HG03103 (cell line): ENCODE results near the gene RNASE11.
A peak's percentile ranks its signal among the peaks of the same experiment; 100 is the strongest.
"Not testable (repeated sequence)": the region's sequence is repeated elsewhere in the genome, so short reads cannot be mapped to it uniquely, and the experiment has no call there.

Experiments
- ATAC-seq: cut with Tn5 transposase; IDR thresholded peaks from one replicate; pipeline ENCODE4 v1.9.1; 2021; ENCODE audit warnings: low read depth; ENCODE audit not compliant: unreplicated experiment

The RNASE11 gene

GRCh38 chr14:20587489-20588154 is at the start of gene RNASE11:
TSS of gene RNASE11 (minus strand) at chr14:20588001.
- no peak for ATAC-seq

GRCh38 chr14:20632831-20633691 is 45.3 kb upstream of the RNASE11 start:
- peak; percentile 64 for ATAC-seq

DNA sequence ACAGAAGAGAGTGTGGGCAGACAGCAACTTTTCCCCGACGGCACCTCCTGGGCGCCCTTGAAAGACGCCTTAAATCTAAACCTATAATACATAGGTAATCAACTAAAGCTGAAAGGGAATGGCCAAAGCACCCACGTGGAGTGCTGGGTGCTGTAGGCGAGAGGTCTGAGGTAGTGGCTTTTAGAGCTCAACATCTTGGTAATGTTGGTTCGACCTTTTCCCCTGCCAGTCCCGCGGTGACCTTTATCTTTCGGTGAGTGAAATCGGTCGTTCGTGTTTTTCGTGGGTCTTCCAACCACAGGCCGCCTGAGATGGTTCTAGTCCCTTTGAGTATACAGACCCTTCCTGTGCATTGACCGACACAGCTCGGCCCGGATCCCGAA is 44.6 kb upstream of the RNASE11 start:
- no peak for ATAC-seq

- ATAC-seq: no peak
Measured at GRCh38 chr14:20631880-20632389, 44.1 kb upstream of the RNASE11 start.

DNA sequence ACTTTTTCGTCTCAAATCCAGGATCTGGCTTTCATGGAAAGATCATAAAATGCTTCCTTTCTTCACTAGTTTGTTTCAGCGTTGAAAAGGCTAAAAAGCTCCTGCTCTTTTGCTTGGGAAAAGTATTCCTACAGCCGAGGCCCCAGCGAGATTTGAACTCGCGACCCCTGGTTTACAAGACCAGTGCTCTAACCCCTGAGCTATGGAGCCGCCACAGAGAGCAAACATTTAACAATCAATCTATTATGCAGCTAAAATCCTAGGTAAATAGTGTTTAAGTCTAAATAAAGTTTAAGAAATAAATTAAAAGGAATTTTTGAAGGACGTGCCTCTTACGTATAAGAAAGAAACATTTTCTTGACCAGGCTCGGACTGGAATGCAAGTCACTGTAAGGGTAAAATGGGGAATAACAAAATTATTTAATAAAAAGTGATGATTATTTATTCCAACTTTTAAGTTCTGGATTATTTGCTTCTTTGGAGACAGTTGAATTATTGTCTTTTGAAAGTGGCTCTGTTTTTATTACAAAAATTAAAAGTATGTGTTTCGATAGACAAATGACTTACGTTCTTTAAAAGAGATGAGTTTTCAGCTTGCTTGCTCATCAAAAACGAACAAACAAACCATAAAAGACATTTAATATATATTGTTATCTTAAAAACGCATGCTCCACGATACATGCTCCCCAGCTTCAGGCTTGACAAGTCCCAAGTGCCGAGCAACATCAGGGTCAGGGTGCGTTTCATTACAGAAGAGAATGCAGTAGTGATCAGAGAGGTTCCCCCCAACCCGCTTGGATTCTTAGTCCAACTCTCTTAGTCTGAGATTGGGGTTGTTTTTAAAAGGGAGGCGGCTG is 43.5 kb upstream of the RNASE11 start:
- no peak for ATAC-seq

- ATAC-seq: no peak
Measured at GRCh38 chr14:20630340-20631022, 42.7 kb upstream of the RNASE11 start.

DNA sequence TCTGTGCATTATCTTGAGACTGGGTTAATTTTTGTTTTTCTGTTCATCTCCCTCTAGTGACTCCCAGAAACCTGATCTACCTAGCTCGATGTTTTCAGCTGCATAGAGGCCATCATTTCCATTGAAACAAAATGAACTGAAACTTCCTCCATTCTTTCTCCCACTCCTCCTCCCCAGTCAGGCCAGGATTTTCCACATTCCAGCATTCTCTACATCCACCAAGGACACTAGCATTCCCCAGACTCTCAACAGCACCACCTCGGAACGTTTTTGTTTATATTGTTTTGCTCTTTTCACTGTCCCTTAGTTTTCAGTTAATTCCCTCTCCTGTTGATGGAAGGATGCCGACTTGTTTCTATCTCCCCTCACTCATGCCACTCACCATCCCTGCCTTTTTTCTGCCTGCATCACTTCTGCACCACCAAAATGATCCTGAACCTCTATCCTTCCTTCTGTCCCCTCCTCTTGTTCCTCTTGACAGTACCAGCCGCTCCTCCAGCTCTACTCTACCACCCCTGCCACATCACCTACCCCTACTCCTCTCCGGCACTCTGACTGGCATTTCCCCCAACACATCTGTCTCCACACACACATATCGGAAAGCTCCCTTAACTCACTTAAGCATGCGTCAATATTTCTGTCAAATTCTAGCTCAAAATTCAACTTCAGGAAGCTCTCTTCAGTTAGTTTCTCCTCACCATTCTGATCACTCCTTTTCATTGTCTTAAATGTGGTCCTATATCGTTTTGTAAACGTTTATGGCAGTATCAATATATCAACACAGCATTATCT is 40.5 kb upstream of the RNASE11 start:
- ATAC-seq: no peak

GRCh38 chr14:20627346-20628027 is 39.7 kb upstream of the RNASE11 start:
- ATAC-seq: no peak

- ATAC-seq: no peak
Measured at GRCh38 chr14:20626274-20626673, 38.5 kb upstream of the RNASE11 start.

GRCh38 chr14:20624495-20625070 is 36.8 kb upstream of the RNASE11 start:
- peak; percentile 43 for ATAC-seq

DNA sequence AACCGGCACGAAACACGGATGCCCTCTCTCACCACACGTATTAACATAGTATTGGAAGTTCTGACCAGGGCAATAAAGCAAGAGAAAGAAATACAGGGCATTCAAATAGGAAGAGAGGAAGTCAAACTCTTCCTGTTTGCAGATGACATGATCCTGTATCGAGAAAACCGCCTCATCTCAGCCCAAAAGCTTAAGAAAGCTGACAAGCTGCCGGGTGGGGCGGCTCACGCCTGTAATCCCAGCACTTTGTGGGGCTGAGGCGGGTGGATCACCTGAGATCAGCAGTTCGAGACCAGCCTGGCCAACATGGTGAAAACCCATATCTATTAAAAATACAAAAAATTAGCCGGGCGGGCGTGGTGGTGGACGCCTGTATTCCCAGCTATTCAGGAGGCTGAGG is 36.0 kb upstream of the RNASE11 start:
- ATAC-seq: no peak

DNA sequence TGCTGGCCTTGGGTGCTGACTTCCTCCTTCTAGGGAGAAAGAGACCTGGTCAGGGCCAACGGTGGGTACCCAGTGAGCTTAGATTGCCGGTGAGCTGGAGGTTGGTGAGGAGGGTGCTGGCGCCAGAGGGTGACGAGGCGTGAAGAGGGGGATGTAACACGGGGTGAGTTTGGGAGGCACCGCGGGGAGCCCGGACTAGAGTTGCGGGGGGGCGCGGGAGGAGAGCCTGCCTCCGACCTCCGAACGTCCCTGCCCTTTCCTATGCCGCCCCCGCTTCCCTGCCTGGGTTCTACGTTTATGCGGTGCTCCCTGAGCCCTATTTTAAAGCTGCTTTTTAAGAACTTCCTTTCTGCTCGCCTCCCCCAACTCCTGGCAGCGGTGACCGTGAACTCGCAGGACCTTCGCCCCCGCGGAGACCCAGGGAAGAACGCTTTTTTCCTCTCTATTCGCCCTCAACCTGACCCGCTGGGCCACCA is 35.1 kb upstream of the RNASE11 start:
- ATAC-seq: no peak

DNA sequence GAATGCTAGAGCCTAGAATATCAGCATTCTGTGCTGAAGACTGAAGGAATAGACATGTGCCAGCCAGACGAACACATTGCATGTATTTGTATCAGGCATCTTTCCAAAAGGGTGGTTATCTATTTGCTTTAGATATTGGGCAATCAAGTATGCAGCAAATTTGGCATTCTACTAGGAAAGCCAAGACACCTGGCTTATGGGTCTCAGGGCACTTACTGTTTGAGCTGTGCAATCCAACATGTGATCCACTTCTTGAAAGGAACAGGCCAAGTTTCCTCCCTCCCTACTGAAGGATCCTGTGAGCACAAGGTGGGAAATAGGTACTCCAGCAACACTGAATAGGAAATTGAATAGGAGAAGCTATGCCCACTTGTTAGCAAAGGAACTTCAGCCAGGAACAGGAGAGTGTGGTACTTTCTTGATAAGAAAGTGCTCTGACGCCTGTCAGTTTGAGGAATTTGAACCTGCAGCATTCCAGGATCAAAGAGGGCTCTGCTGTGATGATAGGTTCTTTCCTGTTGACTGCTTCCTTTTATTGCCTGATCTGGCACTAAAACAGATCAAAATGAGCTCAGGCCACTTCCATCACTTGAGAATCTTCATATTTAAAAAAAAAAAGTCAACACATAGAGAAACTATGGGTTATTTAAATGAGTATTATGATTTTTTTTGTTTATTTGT is 33.1 kb upstream of the RNASE11 start:
- no peak for ATAC-seq

- ATAC-seq: not testable (repeated sequence)
Measured at GRCh38 chr14:20619688-20620087, 31.9 kb upstream of the RNASE11 start.

DNA sequence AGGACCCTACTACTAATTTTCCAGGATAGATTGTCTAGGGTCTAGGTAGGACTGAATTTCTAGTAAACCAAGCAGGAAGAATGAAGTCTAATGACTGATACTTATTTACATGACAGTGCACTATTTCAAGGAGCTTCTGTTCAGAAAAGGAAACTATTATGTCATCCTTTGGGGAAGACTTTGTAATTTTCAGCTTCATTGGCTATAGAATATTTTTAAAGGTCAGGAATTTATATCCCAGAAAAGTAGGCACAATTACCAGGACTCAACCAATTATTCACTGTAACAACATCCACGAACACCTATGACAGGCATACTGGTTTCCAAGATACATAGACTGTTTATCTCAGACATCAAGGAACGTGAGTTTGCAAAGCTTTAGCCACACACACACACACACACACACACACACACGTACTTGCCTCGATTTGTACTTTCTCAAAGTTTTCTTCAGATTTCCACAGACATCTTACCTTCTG is 30.5 kb upstream of the RNASE11 start:
- ATAC-seq: no peak

GRCh38 chr14:20617138-20618003 is 29.6 kb upstream of the RNASE11 start:
- no peak for ATAC-seq

DNA sequence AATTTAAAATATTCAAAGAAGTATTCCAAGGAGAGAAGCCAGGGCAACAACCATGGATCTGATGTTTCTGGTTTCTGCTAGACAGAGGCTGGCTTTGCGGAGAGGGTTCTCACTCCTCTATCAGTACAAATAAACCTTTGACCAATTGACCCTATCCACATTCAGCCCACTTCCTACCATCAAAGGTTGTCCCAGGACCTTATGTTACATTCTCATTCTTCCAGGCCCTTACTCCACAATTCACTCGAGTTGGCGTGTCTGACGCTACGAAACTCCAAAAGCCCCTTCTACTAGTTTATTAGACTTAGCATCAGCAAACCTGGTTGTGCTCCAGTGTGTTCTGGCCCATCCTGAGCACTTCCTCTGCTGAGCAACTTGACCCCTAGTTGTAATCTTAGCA is 28.2 kb upstream of the RNASE11 start:
- no peak for ATAC-seq
